ENCODE results near the gene HSD17B8.

DNA sequence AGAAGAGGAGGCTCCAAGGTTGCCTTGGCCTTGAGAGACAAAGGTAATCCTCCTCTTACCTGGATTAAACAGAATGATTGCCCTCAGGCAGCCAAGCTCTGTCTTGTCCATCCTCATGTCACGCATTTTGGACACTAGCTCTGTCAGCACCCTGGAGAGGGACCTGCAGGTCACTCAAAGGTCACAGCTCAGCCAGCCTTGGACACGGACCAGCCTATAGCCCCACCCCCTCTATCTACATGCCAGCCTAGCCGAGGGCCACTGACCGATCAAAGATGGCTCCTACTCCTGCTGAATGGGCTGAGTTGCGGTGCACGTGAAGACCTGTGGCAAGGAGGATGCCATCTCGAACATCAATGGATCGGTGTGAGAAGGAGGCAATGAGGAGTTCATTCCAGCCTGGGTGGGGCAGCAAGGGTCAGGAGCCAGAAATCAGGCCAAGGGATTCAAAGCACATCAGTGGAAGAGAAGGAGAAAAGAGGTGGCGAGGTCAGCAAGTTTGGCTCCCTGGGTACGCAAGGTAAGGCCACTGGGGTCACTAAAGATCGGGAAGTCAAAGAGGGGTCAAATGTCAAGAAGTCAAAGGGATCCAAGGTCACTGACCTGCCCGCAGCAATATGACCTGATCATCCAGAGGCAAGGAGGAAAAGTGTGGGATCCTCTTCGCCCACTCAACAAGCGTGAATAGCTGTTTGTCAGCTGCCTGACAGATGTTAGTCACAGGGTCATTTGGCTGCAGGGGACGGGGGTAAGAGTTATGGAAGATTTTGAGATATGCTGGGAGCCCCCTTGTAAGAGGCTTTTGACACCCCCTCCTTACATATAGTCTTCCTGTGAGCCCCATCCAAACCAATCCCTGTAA is 8.9 kb upstream of the HSD17B8 start:
- TF ChIP-seq, protein P1, sequence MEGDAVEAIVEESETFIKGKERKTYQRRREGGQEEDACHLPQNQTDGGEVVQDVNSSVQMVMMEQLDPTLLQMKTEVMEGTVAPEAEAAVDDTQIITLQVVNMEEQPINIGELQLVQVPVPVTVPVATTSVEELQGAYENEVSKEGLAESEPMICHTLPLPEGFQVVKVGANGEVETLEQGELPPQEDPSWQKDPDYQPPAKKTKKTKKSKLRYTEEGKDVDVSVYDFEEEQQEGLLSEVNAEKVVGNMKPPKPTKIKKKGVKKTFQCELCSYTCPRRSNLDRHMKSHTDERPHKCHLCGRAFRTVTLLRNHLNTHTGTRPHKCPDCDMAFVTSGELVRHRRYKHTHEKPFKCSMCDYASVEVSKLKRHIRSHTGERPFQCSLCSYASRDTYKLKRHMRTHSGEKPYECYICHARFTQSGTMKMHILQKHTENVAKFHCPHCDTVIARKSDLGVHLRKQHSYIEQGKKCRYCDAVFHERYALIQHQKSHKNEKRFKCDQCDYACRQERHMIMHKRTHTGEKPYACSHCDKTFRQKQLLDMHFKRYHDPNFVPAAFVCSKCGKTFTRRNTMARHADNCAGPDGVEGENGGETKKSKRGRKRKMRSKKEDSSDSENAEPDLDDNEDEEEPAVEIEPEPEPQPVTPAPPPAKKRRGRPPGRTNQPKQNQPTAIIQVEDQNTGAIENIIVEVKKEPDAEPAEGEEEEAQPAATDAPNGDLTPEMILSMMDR (IDR thresholded peaks at IDR 0.05), result no peak
- no peak for TF ChIP-seq EZH2 (IDR thresholded peaks at IDR 0.05; ENCODE audit: borderline replicate concordance, insufficient read depth, low read depth, low read length, poor library complexity, severe bottlenecking)

Measured in B cell (primary cell).